Neural progenitor cell (in vitro differentiated cells): ENCODE data around the gene PRX.

Source experiments
- EZH2phosphoT487 ChIP-seq: fragments of 200-600 bp; sonication (generic); IDR thresholded peaks from 2 replicates; pipeline ENCODE4 v1.6.1; 2017; ENCODE audit warnings: antibody characterized with exemption
- TF ChIP-seq, protein P1 (sequence below): fragments of 200-600 bp; sonication (generic); IDR thresholded peaks from 2 replicates; pipeline ENCODE4 v1.5.1; 2017; ENCODE audit warnings: antibody characterized with exemption, mild to moderate bottlenecking

DNA sequence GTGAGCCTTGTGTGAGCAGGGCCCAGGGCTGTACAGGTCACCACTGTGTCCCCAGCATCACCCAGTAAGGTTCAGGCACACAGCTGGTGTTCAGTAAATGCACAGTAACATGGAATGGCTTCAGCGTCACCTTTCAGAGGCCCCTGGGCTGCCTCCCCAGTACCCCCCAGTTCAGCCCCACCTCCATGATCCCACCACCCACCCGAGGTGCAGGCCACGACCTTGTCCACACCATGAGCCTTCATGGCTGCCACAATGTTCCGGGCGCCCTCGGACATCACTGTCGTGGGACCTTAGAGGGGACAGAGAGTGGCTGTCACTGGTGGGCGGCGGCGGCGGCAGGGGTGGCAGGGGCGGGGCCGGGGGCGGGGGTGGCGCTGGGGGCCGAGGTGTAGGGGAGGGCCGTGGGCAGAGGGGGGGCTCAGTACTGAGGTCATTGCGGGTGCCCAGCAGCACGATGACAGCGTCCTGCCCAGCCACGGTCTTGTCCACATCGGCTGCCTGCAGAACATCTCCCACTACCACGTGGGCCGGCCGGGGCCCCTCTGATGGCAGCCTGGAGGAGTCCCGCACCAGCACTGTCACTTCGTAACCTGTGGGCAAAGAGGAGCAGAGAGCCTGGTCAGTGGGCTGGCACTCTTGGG lies 44.9 kb upstream of the PRX start:
- TF ChIP-seq, protein P1, sequence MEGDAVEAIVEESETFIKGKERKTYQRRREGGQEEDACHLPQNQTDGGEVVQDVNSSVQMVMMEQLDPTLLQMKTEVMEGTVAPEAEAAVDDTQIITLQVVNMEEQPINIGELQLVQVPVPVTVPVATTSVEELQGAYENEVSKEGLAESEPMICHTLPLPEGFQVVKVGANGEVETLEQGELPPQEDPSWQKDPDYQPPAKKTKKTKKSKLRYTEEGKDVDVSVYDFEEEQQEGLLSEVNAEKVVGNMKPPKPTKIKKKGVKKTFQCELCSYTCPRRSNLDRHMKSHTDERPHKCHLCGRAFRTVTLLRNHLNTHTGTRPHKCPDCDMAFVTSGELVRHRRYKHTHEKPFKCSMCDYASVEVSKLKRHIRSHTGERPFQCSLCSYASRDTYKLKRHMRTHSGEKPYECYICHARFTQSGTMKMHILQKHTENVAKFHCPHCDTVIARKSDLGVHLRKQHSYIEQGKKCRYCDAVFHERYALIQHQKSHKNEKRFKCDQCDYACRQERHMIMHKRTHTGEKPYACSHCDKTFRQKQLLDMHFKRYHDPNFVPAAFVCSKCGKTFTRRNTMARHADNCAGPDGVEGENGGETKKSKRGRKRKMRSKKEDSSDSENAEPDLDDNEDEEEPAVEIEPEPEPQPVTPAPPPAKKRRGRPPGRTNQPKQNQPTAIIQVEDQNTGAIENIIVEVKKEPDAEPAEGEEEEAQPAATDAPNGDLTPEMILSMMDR: no peak
- TF ChIP-seq EZH2phosphoT487: no peak
